Stimulated activated CD8-positive, alpha-beta memory T cell treated with anti-CD3 and anti-CD28 coated beads, Interleukin-7, amount 100 ng/mL, for 4 hours (primary cell): ENCODE data around the gene LRRC34.
A peak's percentile ranks its signal among the peaks of the same experiment; 100 is the strongest.

Experiments
- DNase-seq, 2 donors: peaks; one replicate each; pipeline ENCODE4 v3.0.0-alpha.2; 2020; ENCODE audit warnings: low read depth in 2 of 2

LRRC34 gene

DNA sequence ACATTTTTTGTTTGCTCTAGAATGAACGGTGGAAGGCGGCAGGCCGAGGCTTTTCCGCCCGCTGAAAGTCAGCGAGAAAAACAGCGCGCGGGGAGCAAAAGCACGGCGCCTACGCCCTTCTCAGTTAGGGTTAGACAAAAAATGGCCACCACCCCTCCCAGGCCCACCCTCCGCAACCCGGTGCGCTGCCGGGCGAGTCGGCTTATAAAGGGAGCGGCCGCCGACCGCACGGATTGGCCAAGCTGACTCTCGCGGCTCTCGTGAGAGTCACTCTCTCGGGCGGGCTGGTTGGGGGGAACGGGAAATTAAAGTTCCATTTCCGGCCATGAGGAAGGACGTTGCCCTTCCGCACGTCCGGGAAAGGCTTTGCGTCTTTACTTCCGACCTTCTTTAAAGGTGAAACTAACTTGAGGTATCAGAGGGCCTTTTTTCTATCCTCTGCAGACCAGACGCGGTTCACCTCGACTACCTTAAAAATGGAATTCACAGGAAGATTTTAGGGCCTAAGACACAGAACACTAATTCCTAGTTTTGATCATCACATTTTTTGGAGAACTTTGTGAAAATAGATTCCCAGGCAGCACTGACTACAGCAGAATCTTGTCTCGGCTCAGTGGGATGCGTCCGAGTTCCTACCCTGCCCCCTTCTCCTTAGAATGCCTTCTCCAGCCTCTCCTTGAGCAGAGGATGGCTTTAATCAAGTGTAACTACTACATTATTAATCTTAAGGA, 47.7 kb downstream of the LRRC34 start, which contains the start of gene TERC:
TERC (minus strand) TSS at position 179 of the 731 bp plus-strand sequence.
- DNase-seq, result peak; percentile 87 to 88

- DNase-seq, result peak; percentile 36 to 49
Measured at GRCh38 chr3:169764312-169764881, 48.3 kb downstream of the LRRC34 start.

GRCh38 chr3:169760479-169760878, 52.2 kb downstream of the LRRC34 start:
- no peak for DNase-seq

DNA sequence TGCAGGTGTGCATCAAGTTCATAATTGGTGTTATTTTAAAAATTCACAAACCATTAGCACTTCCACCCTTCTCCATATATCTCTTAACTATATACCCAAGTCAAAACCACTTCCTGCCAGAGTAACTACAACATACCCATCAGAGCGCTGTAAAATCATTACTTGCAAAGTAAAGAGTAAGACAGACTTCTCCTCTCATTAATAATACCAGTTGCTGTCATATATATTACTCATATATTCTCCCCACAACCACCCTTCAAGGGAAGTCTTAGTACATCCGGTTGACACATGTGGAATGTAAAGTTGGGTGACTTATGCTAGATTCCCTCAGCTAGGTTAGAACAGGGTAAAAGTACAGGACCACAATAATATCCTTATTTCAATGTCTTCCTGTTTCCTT, 53.4 kb downstream of the LRRC34 start:
- DNase-seq, result no peak

- DNase-seq, result no peak
Measured at GRCh38 chr3:169758359-169758994, 54.2 kb downstream of the LRRC34 start.

DNA sequence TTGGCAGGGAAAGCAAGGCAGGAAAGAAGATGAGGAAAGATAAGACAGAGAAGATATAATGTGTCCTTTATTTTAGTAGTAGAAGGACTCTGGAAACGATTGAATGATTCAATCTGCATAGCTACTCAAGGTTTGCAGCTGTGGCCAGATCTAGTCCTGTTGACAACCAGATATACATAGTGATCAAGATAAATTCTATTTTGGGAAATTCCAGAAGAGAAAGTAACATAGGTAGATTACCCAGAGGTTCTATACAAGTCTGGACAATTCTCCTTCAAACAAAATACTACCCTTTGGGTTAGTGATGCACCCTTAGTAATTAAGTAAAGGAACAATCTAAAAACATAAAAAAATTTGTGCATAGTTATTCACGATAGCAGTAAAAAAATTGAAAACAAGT, 57.2 kb downstream of the LRRC34 start:
- DNase-seq, result no peak

DNA sequence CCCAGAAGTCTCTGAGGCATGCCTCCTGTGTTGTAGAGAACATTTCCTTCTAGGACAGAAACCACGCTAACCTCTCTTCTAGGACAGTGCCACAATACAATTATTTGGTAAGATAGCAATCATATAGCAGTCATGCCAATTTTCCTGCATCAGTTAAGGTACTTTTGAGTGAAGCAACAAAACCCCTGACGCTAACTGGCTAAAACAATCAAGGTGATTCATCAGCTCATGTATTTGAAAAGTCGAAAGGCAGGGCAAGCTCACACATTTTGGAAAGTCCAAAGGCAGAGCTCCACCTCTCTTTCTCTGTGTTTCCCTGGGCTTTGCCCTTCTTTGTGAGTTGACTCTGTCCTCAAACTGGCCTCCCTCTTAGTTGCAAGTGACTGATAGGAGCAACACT, 58.0 kb downstream of the LRRC34 start:
- no peak for DNase-seq

DNA sequence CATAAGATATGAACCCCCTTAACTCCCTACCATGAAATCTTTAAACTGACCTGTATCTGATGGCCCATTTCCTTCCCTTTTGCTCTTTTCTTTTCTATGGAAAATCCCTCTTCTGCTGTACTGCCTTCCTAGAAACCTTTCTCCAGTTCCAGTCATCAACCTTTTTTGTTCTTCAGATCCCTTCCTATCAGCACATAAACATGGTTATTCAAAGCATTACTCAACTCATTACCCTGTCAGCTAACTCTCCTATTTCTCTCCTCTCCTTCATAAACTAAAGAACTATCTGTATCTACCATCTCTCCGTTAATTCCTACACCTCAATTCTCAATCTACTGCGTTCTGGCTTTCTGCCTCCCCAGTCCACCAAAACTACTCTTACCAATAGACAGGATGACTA, 60.8 kb downstream of the LRRC34 start:
- DNase-seq, result no peak

GRCh38 chr3:169750665-169751064, 62.0 kb downstream of the LRRC34 start:
- DNase-seq, result no peak

DNA sequence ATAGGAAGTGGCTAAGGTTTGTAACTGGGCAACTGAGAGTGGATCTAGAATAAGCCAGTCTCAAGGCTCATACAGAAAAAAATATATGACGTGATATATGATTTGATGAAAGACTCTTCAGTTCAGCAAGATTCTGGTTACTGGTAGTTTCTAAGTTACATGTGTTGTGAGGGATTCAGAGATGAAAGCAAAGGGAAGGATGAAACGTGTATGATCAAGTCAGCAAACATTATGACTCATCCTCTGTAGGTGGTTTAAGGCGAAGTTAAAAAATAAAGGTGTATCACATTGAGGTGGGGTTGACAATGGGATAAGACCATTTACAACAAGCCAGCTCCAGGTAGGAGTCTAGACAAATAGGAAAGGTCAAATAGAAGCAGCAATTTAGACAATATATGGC, 64.0 kb downstream of the LRRC34 start:
- DNase-seq, result no peak

GRCh38 chr3:169746924-169747323, 65.8 kb downstream of the LRRC34 start:
- no peak for DNase-seq

GRCh38 chr3:169744366-169745054, 68.2 kb downstream of the LRRC34 start:
- no peak for DNase-seq
